Measurements from ENCODE around the gene HMGN4.

DNA sequence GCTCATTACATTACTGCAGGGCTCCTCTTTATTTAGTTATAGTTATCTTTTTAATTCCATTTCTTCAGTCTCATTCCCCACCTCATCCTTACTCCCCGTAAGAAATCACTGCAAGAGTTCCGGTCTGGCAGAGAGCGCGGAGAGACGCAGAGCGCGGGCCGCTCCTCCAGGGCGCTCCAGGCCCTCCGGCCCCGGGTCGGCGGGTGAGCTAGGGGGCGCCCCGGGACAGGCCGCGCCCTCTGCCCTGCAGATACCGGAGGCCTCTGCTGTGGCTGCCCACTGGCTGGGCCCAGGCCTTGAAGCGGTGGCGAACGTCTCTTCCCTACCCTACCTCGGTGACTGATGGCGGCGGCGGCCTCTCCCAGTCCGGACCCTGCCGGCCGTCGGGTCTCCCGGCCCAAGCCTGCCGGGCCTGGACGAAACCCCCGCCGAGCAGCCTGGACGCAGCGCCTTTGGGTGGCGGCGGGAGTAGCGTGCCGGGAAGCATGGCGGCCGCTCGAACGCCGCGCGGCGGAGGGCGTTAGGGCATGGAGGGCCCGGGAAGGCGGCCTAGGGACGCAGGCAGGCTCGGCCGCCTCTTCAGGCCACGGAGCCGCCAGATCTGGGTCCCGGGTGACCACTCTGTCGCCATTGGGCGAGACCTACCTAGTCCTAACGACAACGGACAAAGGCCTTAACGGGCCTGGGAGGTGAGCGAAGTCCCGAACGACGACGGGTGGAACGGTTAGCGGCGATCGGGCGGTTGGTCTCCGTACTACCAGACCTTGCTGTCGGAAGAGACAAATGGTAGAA lies 16.4 kb upstream of the HMGN4 start:
- TF ChIP-seq, protein P1, sequence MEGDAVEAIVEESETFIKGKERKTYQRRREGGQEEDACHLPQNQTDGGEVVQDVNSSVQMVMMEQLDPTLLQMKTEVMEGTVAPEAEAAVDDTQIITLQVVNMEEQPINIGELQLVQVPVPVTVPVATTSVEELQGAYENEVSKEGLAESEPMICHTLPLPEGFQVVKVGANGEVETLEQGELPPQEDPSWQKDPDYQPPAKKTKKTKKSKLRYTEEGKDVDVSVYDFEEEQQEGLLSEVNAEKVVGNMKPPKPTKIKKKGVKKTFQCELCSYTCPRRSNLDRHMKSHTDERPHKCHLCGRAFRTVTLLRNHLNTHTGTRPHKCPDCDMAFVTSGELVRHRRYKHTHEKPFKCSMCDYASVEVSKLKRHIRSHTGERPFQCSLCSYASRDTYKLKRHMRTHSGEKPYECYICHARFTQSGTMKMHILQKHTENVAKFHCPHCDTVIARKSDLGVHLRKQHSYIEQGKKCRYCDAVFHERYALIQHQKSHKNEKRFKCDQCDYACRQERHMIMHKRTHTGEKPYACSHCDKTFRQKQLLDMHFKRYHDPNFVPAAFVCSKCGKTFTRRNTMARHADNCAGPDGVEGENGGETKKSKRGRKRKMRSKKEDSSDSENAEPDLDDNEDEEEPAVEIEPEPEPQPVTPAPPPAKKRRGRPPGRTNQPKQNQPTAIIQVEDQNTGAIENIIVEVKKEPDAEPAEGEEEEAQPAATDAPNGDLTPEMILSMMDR (IDR thresholded peaks at IDR 0.05; ENCODE audit: low read length), result peak; percentile 49
- TF ChIP-seq EZH2 (optimal IDR thresholded peaks at IDR 0.05; ENCODE audit: low read depth, low read length), result no peak
